G401.6 (cell line): ENCODE measurements around the gene SPATS2L.
"Not testable (repeated sequence)": the region's sequence is repeated elsewhere in the genome, so short reads cannot be mapped to it uniquely, and the experiment has no call there.

Experiments
- FAIRE-seq: peaks from 2 replicates; lab custom pipeline; 2012; peaks lifted over from hg19 to GRCh38; lab: Jason Lieb, UNC

Gene SPATS2L

GRCh38 chr2:200320991-200321390 lies 14.5 kb downstream of the SPATS2L start:
- FAIRE-seq: no peak

- FAIRE-seq: no peak
These were observed 15.5 kb downstream of the SPATS2L start for GRCh38 chr2:200321780-200322534.

- no peak for FAIRE-seq
These were observed 16.1 kb downstream of the SPATS2L start for GRCh38 chr2:200322607-200323006.

- FAIRE-seq: no peak
These were observed 17.9 kb downstream of the SPATS2L start for GRCh38 chr2:200324362-200324761.

- no peak for FAIRE-seq
These were observed 22.9 kb downstream of the SPATS2L start for GRCh38 chr2:200329384-200329783.

GRCh38 chr2:200329798-200330197 lies 23.3 kb downstream of the SPATS2L start:
- no peak for FAIRE-seq

- FAIRE-seq: no peak
These were observed 24.0 kb downstream of the SPATS2L start for GRCh38 chr2:200330351-200331060.

- no peak for FAIRE-seq
These were observed 24.5 kb downstream of the SPATS2L start for GRCh38 chr2:200331061-200331400.

GRCh38 chr2:200335657-200336056 lies 29.2 kb downstream of the SPATS2L start:
- no peak for FAIRE-seq

GRCh38 chr2:200336980-200337615 lies 30.6 kb downstream of the SPATS2L start:
- no peak for FAIRE-seq

GRCh38 chr2:200337621-200338020 lies 31.1 kb downstream of the SPATS2L start:
- no peak for FAIRE-seq

GRCh38 chr2:200338692-200339091 lies 32.2 kb downstream of the SPATS2L start:
- no peak for FAIRE-seq

GRCh38 chr2:200340508-200341224 lies 34.2 kb downstream of the SPATS2L start:
- no peak for FAIRE-seq

GRCh38 chr2:200341376-200341775 lies 34.9 kb downstream of the SPATS2L start:
- FAIRE-seq: no peak

- no peak for FAIRE-seq
These were observed 35.7 kb downstream of the SPATS2L start for GRCh38 chr2:200342235-200342634.

- FAIRE-seq: no peak
These were observed 36.2 kb downstream of the SPATS2L start for GRCh38 chr2:200342654-200343053.

GRCh38 chr2:200344202-200344601 lies 37.7 kb downstream of the SPATS2L start:
- not testable (repeated sequence) for FAIRE-seq

GRCh38 chr2:200345975-200346374 lies 39.5 kb downstream of the SPATS2L start:
- no peak for FAIRE-seq

- FAIRE-seq: no peak
These were observed 40.8 kb downstream of the SPATS2L start for GRCh38 chr2:200347301-200347700.

- no peak for FAIRE-seq
These were observed 42.5 kb downstream of the SPATS2L start for GRCh38 chr2:200348897-200349563.

GRCh38 chr2:200349868-200350267 lies 43.4 kb downstream of the SPATS2L start:
- FAIRE-seq: no peak

GRCh38 chr2:200350850-200351285 lies 44.4 kb downstream of the SPATS2L start:
- no peak for FAIRE-seq
